ENCODE data around the gene ERFL. TPM values are rescaled to one million over a fixed set of nuclear protein-coding genes. Genes with fewer than 3 reads are reported as not detected.

ERFL gene
- polyA plus RNA-seq, 1 of the 3 experiments (the other 2 are of a cell fraction), result 0.07 TPM

DNA sequence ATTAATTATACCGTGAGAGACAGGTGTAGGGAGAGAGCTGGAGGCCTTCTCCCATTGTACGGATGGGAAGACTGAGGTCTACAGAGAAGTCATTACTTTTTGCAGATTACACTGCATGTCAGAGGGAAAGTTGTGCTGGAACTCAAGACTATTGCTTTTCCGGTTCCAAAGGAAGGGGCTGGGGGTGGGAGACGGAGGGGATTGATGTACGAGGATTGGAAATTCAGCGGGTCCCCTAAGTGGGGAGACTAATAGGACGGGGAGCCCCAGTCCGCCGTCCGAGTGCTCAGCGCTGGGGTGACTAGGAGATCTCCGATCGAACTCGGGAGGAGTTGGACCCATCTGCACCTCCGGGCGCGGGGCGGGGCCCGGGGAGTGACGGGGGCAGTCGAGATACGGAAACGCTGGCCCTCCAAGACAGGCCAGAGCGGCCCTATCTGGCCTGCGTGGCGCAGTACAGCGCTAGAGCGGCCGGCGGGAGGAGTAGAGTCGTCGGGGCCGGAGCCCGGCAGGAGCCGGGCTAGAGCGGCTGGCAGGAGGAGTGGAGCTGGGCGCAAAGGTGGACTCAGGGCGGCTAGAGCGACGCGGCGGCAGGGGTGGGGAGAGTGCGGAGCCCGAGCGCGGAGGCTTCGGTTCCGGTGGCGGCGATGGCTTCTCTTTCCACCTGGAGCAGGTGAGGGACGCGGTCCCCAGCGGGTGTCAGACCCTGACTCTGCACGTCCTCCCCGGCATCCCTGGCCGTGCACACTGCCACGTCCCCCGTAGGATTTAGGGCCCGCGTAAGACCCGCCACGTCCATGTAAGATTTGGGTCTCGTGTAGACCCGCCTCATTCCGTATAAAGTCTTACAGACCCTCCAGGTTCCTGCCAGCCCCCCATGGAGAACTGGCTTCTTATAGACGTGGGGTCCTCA is 44.2 kb downstream of the ERFL start (continued):
- TF ChIP-seq EP300 (IDR thresholded peaks at IDR 0.05; ENCODE audit: borderline replicate concordance in 1 of 2, low read depth in 1 of 2, low read length in 1 of 2) (peak in 1 of 2 experiments; percentile 49; a peak in 1 of 4 replicates), GABPA (IDR thresholded peaks at IDR 0.05; ENCODE audit: low read depth) (peak; percentile 77)
- TF ChIP-seq, protein P1, sequence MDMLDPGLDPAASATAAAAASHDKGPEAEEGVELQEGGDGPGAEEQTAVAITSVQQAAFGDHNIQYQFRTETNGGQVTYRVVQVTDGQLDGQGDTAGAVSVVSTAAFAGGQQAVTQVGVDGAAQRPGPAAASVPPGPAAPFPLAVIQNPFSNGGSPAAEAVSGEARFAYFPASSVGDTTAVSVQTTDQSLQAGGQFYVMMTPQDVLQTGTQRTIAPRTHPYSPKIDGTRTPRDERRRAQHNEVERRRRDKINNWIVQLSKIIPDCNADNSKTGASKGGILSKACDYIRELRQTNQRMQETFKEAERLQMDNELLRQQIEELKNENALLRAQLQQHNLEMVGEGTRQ (IDR thresholded peaks at IDR 0.05; ENCODE audit: borderline replicate concordance, low read depth, low read length), result no peak

- Histone ChIP-seq H3K9me2 (no peaks in the 10 kb centered on the region), H3K36me3 (replicated peaks in 1 of 2; ENCODE audit: control insufficient read depth in 1 of 2, insufficient read depth in 2 of 2, low read length in 1 of 2) (peaks cover 0 to 10% of the 10 kb centered on the region in 2 experiments), H3K4me2 (peak overlapping the region; percentile 91), H3K4me1 (ENCODE audit: control insufficient read depth in 1 of 2, insufficient read depth in 2 of 2, low read depth in 1 of 2, low read length in 1 of 2) (peaks cover 11 to 16% of the 10 kb centered on the region in 2 experiments; a peak in 3 of 4 replicates), H3K27ac (ENCODE audit: low read depth in 2 of 2, low read length in 1 of 2) (peak overlapping the region; percentile 6 to 40; a peak in 2 of 4 replicates), H3K9ac (peak overlapping the region; percentile 85), H2AFZ (ENCODE audit: low read depth) (peak overlapping the region; percentile 77; the same call in 1 of the 2 replicates), H3K9me3 (no peaks in the 10 kb centered on the region; the same call in 1 of the 2 replicates), H3K79me2 (ENCODE audit: insufficient read depth) (peaks cover 36% of the 10 kb centered on the region), H3K4me3 (ENCODE audit: low read depth in 2 of 2, low read length in 1 of 2) (peak overlapping the region; percentile 74 to 87), H3F3A (replicated peaks; ENCODE audit: insufficient read depth) (peaks cover 13% of the 10 kb centered on the region), H3K27me3 (ENCODE audit: insufficient read depth) (no peaks in the 10 kb centered on the region), H4K20me1 (ENCODE audit: insufficient read depth) (peaks cover 33% of the 10 kb centered on the region)
- no peak for DNase-seq
- ChIA-PET CTCF (interaction anchor here (0.7 to 3.6 kb wide), 5 partner anchors 10 to 69 kb away, joined by 3 to 12 read pairs (median 5); partner anchors contain the start of gene RPS19), POLR2A (interaction anchor here (1.2 kb wide), 1 partner anchor 24 kb away, joined by 7 read pairs; the partner anchor contains the start of gene RPS19)
- TF ChIP-seq JUND (IDR thresholded peaks at IDR 0.05) (no peak), MAX (IDR thresholded peaks at IDR 0.05; ENCODE audit: low read depth) (peak; percentile 58; the same call in 1 of the 2 replicates)
- WGBS (ENCODE audit: low lambda C conversion rate), result under 1% methylated on average over 20 of the region's 23 CpGs
Observed at GRCh38 chr19:41883463-41883820, 44.8 kb downstream of the ERFL start.

DNA sequence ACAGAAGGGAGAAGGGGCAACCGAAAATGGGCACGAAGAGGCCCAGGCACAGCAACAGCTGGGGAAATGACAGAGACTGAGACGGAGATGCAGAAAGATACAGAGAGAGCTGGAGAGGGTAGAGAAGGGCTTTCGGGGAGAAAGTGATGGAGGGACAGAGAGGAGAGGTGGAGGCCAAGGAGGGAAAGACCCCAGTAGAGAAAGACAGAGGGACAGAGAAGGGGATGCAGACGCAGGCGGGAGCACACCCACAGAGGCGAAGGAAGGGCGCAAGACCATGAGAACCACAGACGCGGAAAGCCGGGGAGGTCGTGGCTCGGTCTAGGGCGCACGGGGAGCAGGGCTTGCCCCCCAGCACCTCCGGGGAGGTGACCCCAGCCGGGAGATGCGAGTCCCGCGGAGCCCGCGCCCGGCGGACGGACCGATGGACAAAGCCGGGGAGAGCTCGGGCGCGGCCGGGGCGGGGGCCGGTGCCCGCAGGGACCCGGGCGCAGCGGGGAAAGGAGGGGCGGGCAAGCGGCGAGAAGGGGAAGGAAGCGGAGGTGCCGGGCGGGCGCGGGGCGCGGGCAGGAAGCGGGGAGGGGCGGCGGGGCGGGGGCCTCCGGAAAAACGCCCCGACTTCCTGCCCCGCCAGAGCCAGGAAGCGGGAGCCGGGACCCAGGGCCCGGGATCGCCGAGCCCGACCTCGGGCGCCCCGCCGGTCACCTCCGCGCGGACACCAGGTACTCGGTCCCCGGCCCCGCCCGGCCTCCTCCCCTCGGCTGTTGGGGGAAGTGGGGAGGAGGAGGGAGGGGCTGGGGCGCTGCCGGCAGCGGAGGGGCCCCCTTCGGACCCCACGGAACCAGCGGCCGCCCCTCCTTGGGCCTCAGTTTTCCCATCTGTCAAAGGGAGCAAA is 45.4 kb downstream of the ERFL start, which contains the start of gene ARHGEF1:
ARHGEF1 (plus strand) TSS at position 617 of the 895 bp plus-strand sequence. CDS start 4,899 bp downstream, outside the sequence.
- 42% methylated on average over 15 of the region's 80 CpGs for WGBS (ENCODE audit: low lambda C conversion rate)
- H3K27ac ChIP-seq (ENCODE audit: low read depth in 2 of 2, low read length in 1 of 2), result peak within 1 kb of the TSS; percentile 6 to 51; a peak in 3 of 4 replicates
- CTCF ChIA-PET, result interaction anchor here (0.7 to 3.6 kb wide), 6 partner anchors 9 to 75 kb away, joined by 3 to 12 read pairs (median 5); partner anchors contain the start of gene RPS19
- peaks cover 11 to 16% of the 10 kb centered on the region in 2 experiments; a peak in 3 of 4 replicates for H3K4me1 ChIP-seq (ENCODE audit: control insufficient read depth in 1 of 2, insufficient read depth in 2 of 2, low read depth in 1 of 2, low read length in 1 of 2)
- POLR2A ChIA-PET, result interaction anchor here (1.2 kb wide), 1 partner anchor 9 kb away, joined by 4 read pairs; no protein-coding TSS in a partner anchor
- H2AFZ ChIP-seq (ENCODE audit: low read depth), result peak within 1 kb of the TSS; percentile 77
- H3K79me2 ChIP-seq (ENCODE audit: insufficient read depth), result peaks cover 35% of the 10 kb centered on the region
- peaks cover 13% of the 10 kb centered on the region for H3F3A ChIP-seq (replicated peaks; ENCODE audit: insufficient read depth)
- peak within 1 kb of the TSS; percentile 91 for H3K4me2 ChIP-seq
- H4K20me1 ChIP-seq (ENCODE audit: insufficient read depth), result peaks cover 29% of the 10 kb centered on the region
- H3K9me2 ChIP-seq, result no peaks in the 10 kb centered on the region
- no peaks in the 10 kb centered on the region for H3K27me3 ChIP-seq (ENCODE audit: insufficient read depth)
- H3K9me3 ChIP-seq, result no peaks in the 10 kb centered on the region; the same call in 1 of the 2 replicates
- peak; percentile 89 for DNase-seq
- H3K4me3 ChIP-seq (ENCODE audit: low read depth in 2 of 2, low read length in 1 of 2), result peak within 1 kb of the TSS; percentile 74 to 87
- peaks cover 0 to 10% of the 10 kb centered on the region in 2 experiments for H3K36me3 ChIP-seq (replicated peaks in 1 of 2; ENCODE audit: control insufficient read depth in 1 of 2, insufficient read depth in 2 of 2, low read length in 1 of 2)
- peak within 1 kb of the TSS; percentile 85 for H3K9ac ChIP-seq
- no peak for TF ChIP-seq RAD21 (IDR thresholded peaks at IDR 0.05; ENCODE audit: low read length)
- TF ChIP-seq POLR2AphosphoS5 (IDR thresholded peaks at IDR 0.05; ENCODE audit: low read depth, low read length), result 0 out of 2 replicates have a peak, but pooled peaks have one; percentile 19
- TF ChIP-seq, protein P2, sequence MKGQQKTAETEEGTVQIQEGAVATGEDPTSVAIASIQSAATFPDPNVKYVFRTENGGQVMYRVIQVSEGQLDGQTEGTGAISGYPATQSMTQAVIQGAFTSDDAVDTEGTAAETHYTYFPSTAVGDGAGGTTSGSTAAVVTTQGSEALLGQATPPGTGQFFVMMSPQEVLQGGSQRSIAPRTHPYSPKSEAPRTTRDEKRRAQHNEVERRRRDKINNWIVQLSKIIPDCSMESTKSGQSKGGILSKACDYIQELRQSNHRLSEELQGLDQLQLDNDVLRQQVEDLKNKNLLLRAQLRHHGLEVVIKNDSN (IDR thresholded peaks at IDR 0.05; ENCODE audit: borderline replicate concordance, low read depth), result no peak
- no peak for TF ChIP-seq NRF1 (IDR thresholded peaks at IDR 0.05; ENCODE audit: low read depth, low read length)
- TF ChIP-seq NFIC (IDR thresholded peaks at IDR 0.05; ENCODE audit: borderline replicate concordance), result no peak
- TF ChIP-seq, protein P1 (IDR thresholded peaks at IDR 0.05; ENCODE audit: borderline replicate concordance, low read depth, low read length), result no peak
- TF ChIP-seq GABPA (IDR thresholded peaks at IDR 0.05; ENCODE audit: low read depth), result peak; percentile 69
- no peak for TF ChIP-seq SMC3 (IDR thresholded peaks at IDR 0.05; ENCODE audit: low read depth, low read length)
- TF ChIP-seq FOXM1 (IDR thresholded peaks at IDR 0.05; ENCODE audit: low read depth), result no peak
- no peak for TF ChIP-seq YY1 (IDR thresholded peaks at IDR 0.05; ENCODE audit: low read depth)
- no peak for TF ChIP-seq SIN3A (IDR thresholded peaks at IDR 0.05; ENCODE audit: borderline replicate concordance, low read depth, low read length)
- no peak for TF ChIP-seq CHD2 (IDR thresholded peaks at IDR 0.05; ENCODE audit: low read length, partially characterized antibody)
- peak; percentile 51; the same call in 1 of the 2 replicates for TF ChIP-seq ELF1 (IDR thresholded peaks at IDR 0.05)
- no peak for TF ChIP-seq MEF2A (IDR thresholded peaks at IDR 0.05; ENCODE audit: borderline replicate concordance, low read depth)
